ENCODE results near the gene AKAP12. TPM values are rescaled to one million over a fixed set of nuclear protein-coding genes. Genes with fewer than 3 reads are reported as not detected.

AKAP12 gene
- total RNA-seq, 1 experiment from 2014 or later = 27.3 TPM

GRCh38 chr6:151276112-151276740 is 36.5 kb downstream of the AKAP12 start:
- DNase-seq (ENCODE audit: low read depth) = no peak

- no peak for DNase-seq (ENCODE audit: low read depth)
Measured at GRCh38 chr6:151279891-151280290, 40.1 kb downstream of the AKAP12 start.

GRCh38 chr6:151280859-151281258 is 41.1 kb downstream of the AKAP12 start:
- DNase-seq (ENCODE audit: low read depth) = no peak

GRCh38 chr6:151284012-151284411 is 44.2 kb downstream of the AKAP12 start:
- no peak for DNase-seq (ENCODE audit: low read depth)

- no peak for DNase-seq (ENCODE audit: low read depth)
Measured at GRCh38 chr6:151284548-151285017, 44.8 kb downstream of the AKAP12 start.

GRCh38 chr6:151285122-151285521 is 45.4 kb downstream of the AKAP12 start:
- DNase-seq (ENCODE audit: low read depth) = peak; percentile 36

- no peak for DNase-seq (ENCODE audit: low read depth)
Measured at GRCh38 chr6:151286214-151286613, 46.4 kb downstream of the AKAP12 start.

- no peak for DNase-seq (ENCODE audit: low read depth)
Measured at GRCh38 chr6:151288712-151289398, 49.1 kb downstream of the AKAP12 start.

GRCh38 chr6:151289399-151290007 is 49.7 kb downstream of the AKAP12 start:
- no peak for DNase-seq (ENCODE audit: low read depth)

- DNase-seq (ENCODE audit: low read depth) = no peak
Measured at GRCh38 chr6:151290877-151291721, 51.3 kb downstream of the AKAP12 start.

GRCh38 chr6:151291722-151292059 is 51.9 kb downstream of the AKAP12 start:
- DNase-seq (ENCODE audit: low read depth) = no peak

- DNase-seq (ENCODE audit: low read depth) = no peak
Measured at GRCh38 chr6:151292974-151293687, 53.4 kb downstream of the AKAP12 start.

- no peak for DNase-seq (ENCODE audit: low read depth)
Measured at GRCh38 chr6:151293688-151294016, 53.9 kb downstream of the AKAP12 start.

GRCh38 chr6:151294561-151295101 is 54.9 kb downstream of the AKAP12 start:
- no peak for DNase-seq (ENCODE audit: low read depth)

- no peak for DNase-seq (ENCODE audit: low read depth)
Measured at GRCh38 chr6:151297886-151298285, 58.1 kb downstream of the AKAP12 start.

- DNase-seq (ENCODE audit: low read depth) = no peak
Measured at GRCh38 chr6:151299011-151299410, 59.2 kb downstream of the AKAP12 start.

GRCh38 chr6:151300267-151300991 is 60.7 kb downstream of the AKAP12 start:
- DNase-seq (ENCODE audit: low read depth) = no peak

GRCh38 chr6:151301547-151301946 is 61.8 kb downstream of the AKAP12 start:
- DNase-seq (ENCODE audit: low read depth) = no peak

GRCh38 chr6:151303231-151303630 is 63.5 kb downstream of the AKAP12 start:
- DNase-seq (ENCODE audit: low read depth) = no peak

GRCh38 chr6:151306269-151306783 is 66.6 kb downstream of the AKAP12 start:
- no peak for DNase-seq (ENCODE audit: low read depth)
